ENCODE data around the gene EFCAB14.
"Not testable (repeated sequence)": the region's sequence is repeated elsewhere in the genome, so short reads cannot be mapped to it uniquely, and the experiment has no call there.

EFCAB14 gene

DNA sequence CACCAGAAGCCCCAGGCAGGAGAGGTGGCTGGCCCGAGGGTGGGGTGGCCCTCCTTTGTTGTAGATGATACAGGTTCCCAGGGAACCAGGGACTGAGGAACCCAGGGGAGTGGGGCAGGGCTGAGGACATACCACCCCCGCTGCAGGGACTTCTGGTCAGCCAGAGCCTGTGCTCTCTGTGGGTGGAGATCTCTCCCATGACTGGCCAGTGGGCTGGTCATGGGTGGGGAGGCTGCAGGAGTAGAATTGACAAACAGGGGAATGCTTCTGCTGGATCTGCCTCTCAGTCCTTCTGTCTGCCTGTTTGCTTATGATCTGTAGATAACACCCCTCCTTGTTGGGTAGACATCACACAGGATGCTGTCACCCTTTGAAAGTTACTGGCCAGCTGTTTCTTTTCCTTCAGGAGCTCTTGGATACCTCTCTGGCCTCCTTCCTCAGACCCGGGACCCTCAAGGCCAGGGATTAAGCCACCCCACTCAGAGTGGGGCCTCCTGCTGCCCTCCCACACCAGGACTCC, 2.8 kb upstream of the EFCAB14 start:
- DNase-seq, result no peak

DNA sequence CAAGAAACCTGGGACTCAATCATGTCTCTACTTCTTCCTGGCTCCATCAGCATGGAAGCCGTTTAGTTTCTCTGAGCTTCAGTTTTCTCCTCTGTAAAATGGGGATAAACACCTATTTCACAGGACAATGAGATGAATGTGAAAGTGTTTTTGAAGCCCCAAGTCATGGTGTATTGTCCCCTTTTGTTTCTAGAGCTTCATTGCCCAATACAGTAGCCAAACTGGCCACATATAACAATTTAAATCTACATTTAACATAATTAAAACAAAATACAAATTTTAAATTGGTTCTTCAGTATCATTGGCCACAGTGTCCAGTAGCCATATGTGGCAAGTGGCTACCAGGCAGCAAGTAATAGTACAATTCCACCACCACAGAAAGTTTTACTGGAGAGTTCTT, 2.3 kb upstream of the EFCAB14 start:
- no peak for DNase-seq

DNA sequence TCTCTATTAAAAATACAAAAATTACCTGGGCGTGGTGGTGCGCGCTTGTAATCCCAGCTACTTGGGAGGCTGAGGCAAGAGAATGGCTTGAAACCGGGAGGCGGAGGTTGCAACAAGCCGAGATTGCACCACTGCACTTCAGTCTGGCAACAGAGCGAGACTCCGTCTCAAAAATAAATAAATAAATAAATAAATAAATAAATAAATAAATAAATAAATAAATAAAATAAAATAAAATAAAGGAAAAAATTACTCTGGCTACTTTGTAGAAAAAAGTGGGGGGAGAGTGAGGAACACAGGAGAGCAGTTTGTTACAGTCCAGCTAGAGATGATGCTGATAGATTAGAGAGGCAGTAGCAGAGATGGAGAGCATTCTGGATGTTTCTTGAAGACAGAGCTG, 1.4 kb upstream of the EFCAB14 start:
- not testable (repeated sequence) for DNase-seq

DNA sequence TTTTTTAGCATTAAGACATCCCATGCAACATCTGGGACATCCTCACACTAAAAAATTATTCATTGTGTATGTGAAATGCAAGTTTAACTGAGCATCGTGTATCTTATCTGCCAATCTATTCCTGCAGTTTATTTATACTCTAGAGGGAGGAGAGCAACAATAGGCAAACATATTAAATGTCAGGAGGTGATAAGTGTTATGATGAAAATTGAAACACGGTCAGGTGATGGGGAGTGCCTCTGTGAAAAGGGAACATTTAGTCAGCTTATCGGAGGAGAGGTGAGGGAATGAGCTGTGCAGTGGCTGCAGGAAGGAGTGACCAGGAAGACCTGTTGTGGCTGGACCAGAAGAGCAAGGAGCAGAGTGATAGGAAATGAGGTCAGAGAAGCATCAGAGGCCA, 775 bp upstream of the EFCAB14 start:
- DNase-seq, result no peak

DNA sequence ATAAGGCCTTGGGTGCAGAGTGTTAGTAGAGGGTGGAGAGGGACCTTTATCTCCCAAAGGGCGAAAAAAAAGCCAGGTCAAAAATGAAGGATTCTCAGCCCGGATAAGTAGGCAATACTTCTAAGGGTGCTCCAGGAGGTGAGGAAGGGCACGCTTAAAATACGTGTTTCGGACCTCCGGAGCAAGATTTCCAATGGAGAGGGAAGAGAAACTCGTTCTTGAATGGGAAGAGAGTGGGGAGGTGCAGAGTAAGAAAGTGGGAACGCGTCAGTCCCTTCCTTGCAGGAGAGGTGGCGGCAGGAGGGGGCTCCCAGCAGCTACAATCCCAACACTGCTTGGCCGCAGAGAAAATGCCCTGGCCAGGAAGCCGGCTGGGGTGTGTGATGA, 581 bp downstream of the EFCAB14 start:
- no peak for DNase-seq

DNA sequence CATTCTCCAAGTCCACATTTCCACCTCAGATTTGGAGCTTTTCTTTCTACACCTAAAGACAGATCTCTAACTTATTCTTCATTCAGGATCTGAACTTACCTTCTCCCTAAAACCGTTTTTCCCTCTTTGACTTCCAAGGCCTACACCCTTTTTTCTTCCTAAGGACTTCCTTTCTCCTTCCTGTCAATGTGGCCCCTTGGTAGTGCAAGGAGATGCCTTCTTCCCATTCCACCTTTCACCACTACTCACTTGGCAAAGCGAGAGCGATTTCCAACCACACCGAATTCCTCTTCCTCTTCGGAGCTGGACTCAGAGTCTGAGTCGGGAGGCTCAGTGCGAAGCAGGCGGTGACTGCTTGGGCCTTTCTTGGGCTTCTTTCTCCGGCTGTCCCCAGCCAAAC, 1.3 kb downstream of the EFCAB14 start:
- DNase-seq, result no peak

DNA sequence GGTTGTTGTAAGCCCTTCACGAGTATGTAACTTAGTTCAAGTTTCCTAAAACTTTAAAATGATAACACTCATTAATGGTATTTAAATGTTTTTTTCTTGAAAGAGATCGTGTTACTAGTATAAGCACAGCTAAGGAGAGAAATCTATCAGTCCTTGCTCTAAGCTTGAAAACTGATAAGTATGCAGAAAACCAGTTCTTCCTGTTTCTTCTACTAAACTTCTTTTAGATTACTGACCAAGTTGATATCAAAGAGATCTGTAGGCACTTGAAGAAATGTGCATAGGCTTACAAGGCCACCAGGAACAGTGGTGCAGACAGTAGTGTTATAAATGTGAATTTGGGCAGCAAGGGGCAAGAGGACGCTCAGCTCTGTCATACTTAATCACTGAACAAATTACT, 3.9 kb downstream of the EFCAB14 start:
- DNase-seq, result no peak

DNA sequence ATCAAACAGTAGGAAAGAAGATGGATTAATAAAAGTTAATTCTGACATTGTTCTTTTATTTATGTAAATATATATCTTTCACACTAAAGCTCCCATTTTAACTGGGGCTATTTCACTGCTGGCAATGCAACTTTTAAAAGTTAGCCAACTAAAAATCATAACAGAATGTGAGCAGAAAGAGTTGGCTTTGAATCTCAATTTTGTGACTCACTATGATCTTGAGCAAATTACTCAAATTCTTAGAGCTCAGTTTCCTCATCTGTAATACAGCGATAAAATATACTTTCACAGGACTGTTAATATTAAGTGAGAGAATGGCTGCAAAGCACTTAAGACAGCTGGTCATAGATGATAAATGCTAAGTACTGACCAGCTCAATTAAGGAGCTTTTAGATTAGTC, 10.8 kb downstream of the EFCAB14 start:
- DNase-seq, result no peak

DNA sequence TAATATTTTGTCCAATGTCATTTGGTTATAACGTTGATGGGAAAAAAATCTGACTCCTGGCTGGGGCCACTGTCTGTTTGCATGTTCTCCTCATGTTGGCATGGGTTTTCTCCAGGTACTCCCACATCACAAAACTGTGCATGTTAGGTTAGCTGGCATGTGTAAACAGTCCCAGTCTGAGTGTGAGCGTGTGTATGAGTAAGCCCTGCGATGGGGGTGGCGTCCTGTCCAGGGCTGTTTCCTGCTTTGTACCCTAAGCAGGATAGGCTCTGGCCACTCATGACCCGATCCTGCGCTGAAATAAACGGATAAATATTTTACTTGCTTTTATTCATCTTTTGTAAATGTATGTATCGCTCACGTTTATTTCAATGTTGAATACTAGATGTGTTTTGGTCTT, 13.5 kb downstream of the EFCAB14 start:
- DNase-seq, result no peak

DNA sequence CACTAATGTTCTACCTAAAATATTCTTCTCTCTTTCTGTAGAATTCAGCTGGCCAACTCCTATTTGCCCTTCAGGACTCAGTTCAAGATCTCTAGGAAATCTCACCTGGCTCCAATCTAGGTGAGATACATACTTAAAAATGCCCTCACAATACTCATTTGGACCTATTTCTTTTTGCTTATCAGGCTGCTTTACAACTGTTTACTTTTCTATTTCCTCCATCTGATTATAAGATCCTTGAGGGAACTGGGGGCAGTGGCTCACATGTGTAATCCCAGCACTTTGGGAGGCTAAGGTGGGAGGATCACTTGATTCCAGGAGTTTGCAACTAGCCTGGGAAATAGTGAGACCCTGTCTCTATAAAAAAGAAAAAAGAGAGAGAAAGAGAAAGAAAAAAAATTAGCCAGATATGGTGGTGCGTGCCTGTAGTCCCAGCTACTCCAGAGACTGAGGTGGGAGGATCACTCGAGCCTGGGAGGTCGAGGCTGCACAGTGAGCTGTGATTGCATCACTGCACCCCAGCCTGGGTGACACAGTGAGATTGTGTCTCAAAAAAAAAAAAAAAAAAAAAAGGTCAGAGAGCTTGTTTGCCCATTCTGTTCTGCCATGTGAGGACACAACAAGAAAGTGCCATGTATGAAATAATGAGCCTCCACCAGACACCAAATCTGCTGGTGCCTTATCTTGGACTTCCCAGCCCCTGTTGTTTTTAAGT, 14.8 kb downstream of the EFCAB14 start:
- no peak for DNase-seq

DNA sequence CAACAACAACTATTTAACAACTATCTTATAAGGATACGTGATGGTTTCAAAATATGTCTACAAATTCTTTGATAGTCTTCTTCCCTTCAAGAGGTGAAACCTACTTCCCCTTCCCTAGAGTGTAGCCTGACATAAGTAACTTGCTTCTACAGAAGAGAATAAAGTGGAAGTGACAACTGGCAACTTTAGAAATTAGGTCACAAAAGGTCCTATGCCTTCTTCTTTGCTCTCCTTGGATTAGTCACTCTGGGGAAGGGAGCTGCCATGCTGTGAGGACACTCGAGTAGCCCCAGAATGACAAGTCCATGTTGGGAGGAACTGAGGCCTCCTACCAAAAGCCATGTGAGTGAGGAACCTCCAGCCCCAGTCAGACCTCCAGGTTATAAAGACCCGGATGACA, 19.2 kb downstream of the EFCAB14 start:
- DNase-seq, result no peak

DNA sequence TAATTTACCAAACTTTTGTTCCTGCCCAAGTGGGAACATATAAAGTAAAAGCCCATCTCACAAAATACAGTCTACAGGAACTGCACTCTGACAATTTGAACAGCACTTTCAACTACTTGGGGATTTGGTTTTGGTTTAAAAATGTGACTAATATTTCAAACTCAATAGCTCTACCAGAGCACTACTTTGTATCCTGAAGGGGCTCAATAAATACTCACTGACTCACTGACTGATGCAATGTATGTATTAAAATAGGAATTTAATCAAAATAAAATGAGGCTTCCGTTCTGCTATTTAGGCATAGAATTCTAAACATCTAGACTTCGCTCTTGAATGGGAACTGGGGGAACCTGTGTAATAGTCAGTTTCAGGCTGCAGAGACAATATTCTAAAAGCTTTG, 21.9 kb downstream of the EFCAB14 start:
- DNase-seq, result no peak

DNA sequence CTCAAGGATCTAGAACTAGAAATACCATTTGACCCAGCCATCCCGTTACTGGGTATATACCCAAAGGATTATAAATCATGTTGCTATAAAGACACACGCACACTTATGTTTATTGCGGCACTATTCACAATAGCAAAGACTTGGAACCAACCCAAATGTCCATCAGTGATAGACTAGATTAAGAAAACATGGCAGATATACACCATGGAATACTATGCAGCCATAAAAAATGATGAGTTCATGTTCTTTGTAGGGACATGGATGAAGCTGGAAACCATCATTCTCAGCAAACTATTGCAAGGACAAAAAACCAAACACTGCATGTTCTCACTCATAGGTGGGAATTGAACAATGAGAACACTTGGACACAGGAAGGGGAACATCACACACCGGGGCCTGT, 24.2 kb downstream of the EFCAB14 start:
- not testable (repeated sequence) for DNase-seq

DNA sequence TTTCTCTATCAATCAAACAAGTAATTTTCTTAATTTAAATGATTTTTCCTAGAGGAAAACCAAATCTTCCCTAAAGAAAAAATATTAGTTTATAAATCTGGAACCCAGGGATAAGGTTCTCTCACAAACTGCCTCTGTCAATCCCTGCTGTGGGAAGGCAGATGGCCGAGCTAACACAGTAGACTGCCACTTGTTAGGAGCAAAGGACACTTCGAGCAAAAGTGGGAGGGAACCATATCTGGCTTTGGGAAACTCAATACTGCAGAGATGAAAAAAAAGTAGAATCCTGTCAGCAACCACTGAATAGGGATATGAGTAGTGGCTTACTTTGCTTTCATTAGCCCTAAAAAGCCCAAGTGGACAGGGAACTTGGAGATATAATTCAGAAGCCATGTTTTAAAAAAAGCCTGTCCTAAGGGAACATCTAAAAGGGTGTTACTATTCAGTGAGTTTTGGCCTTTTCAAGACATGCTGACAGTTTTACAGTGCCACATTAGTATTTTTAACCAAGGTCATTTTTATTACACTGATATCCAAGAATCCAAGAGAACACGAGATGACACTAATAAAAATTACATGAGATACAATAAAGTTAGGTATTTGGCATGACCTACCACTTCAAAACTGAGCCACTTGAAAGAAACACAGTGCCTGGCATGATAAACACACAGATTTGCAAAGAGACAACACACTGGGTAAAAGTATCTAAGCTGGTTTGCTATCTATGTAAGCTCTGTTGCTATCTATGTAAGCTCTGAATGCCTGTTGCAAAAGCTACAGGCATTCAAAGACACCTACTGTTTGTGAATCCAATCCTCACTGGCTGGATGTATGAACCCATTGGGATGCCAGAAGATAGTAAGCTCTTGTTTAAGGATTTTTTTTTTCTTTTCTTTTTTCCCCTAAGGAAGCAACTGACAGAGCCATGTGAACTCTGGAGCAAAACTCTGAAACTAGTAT, 25.8 kb downstream of the EFCAB14 start:
- DNase-seq, result no peak

DNA sequence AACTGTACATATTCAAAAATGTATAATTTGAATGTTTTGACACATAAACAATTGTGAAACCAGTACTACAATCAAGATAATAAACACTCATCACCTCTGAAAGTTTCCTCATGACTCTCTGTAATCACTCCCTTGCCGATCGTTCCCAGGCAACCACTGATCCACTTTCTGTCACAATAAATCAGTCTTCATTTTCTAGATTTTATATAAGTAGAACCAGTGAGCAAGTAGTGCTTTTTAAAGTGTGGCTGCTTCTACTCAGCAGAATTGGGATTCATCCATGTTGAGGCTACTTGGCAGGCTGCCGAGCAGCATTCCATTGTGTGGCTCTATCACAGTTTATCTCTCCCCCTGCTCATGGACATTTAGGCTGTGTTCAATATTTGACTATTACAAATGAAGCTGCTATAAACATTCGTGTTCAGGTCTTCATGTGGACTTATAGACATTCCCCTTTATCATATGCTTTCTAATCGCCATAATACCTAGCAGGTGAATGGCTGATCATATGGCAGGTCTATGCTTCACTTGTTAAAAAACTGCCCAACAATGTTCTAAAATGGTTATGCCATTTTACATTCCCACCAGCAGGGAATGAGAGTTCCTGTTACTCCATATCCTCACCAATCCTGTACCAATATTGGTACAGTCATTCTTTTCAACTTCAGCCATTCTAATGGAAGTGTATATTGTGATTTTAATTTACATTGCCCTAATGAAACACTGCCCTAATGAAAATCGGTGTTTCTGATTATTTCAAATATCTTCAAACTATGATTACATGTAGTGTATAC, 26.7 kb downstream of the EFCAB14 start:
- DNase-seq, result no peak

DNA sequence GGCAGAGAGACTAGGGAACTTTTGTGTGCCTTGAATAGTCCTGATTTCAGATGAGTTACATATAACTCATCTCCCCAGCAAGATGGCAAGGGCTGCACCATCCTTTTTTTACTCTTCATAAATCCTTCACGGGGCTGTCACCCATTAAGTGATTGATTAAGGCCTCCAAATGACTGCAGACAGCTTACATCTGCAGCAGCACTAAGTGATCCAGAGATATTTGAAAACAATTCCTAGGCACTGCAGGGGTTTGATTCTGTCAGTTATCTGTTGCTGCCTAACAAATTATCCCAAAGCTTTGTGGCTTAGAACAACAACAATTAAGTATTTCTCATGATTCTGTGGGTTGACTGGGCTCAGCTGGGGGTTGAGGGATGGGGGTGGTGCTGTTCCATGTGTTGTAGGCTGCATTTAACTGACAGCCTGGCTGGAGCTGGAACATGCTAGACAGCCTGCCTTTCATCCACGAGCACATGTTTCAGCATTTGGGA, 27.9 kb downstream of the EFCAB14 start:
- no peak for DNase-seq

DNA sequence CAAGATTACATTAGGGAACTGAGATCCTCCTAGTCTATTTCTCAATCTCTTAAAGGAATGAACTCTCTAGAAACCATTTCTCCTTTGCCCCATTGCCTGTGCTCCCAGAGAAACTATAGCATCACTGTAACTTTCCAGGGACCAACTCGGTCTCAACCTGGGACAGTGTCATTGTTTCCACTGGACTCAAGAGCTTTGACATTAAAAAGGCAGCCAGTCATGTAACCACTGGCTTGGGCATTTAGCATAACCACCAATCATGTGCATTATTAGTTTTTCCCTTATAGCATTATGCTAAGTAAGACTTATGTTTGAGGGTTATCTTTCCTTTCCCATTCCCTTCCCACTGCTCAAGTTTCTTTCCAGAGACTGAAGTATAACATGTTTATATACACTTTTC, 29.0 kb downstream of the EFCAB14 start:
- DNase-seq, result no peak

DNA sequence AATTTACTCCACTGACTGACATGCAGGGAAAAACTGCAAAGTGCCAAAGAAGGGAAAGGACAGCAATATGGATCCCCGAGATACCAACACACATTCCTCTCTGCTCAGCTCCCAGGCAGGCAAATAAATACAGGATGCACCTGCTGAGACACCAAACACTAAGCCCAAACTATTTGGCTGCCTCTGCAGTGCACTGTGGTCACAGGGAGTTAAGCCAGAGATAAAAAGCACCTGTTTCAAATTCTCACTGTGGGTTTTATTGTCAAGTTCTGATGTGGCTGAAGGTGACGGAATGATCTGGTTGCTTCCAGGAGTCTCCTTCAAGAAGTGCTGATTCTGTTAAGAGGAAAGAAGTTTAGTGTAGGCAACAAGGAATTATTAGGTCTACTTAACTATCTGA, 29.6 kb downstream of the EFCAB14 start:
- no peak for DNase-seq

DNA sequence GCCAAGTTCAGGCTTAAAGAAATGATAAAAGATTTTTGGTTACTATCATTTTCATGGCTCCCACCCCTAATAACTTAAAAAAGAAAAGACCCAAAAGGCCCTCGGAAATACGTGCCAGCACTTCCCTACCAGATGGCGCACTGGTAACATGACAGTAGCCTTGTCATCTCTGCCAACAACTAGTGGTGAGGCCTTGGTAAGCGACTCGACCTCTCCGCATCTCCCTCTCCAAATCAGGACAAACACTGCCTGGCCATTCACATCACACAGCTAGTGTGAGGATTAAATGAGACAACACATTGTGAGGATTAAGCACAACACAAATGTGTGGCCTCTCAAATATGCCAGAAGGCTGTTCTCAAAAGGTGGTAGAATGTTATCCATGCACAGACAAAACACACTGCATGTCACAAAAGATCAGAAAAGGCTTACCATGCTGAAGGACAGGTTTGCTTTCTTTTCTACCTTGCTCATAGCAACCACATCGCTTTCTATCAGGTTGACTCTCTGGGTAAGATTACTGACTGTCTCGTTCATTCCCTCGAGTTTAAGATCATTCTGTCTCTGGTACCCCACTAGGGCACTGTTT, 30.9 kb downstream of the EFCAB14 start:
- DNase-seq, result no peak

DNA sequence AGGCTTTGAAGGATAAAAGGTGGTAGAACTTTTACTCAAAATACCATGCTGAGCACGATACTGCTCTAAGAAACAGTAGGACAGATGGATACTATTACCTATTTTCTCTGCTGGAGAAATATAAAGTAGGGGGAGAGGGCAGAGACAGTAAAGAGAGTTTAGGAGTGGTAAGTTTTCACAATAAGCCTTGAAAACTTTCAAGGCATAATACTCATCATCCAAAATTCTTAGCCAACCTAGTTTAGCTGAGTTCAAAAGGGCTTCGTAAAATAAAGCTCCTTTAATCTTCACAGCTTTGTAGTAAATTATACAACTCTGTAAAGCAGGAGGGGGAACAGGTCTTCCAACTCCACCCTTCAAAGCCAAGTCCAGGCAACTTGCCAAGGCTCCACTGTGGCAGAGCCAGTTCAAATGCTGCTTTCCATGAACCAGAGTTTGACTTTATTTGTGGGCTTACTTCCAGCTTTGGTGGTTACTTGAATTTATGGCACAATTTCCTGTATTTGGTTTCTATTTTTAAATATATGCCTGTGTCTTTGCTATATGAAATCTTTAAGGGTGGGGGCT, 31.7 kb downstream of the EFCAB14 start:
- no peak for DNase-seq

DNA sequence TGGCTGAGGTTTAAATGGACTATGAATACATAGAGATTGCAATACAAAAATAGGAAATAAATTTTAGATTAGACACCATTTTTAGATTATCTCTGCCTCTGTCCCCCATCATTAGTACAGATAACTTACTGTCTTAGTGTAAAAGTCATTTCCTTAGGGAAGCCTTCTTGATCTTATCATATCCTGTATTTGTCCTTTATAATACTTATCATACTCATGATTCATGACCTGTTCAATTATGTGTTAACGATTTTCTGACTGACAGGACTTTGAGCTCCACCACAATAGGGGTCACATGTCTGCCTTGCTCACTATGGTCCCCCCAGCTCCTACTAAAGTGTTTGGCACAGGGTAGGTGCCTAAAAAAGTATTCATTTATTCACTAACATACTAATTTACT, 32.7 kb downstream of the EFCAB14 start:
- DNase-seq, result no peak

DNA sequence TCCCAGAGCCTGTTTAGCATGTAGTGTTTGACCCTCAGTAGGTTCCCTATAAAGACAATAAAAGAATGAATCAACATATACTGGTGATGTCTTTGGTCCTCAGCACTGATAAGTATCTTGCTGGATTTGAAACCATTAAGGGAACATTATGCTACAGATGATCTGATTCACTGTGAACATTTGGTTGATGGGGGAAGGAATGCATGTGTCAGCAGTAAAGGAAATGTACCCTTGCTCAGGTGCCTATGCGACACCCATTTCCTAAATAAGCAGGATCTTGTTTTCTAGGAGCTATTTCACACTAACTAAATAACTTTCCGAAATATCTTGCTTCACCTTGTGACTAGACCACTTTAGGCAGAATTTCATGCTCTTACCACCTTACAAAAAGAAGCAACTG, 34.2 kb downstream of the EFCAB14 start:
- no peak for DNase-seq

Measured in amniotic stem cell (primary cell).